GM18861 (cell line): ENCODE data around the gene OBSCN.

Source experiments
- ATAC-seq: cut with Tn5 transposase; IDR thresholded peaks from one replicate; pipeline ENCODE4 v1.9.1; 2021; ENCODE audit not compliant: unreplicated experiment

OBSCN gene

GRCh38 chr1:228337711-228338520 lies 130.1 kb downstream of the OBSCN start:
- ATAC-seq = no peak

GRCh38 chr1:228338521-228339051 lies 130.7 kb downstream of the OBSCN start:
- no peak for ATAC-seq

DNA sequence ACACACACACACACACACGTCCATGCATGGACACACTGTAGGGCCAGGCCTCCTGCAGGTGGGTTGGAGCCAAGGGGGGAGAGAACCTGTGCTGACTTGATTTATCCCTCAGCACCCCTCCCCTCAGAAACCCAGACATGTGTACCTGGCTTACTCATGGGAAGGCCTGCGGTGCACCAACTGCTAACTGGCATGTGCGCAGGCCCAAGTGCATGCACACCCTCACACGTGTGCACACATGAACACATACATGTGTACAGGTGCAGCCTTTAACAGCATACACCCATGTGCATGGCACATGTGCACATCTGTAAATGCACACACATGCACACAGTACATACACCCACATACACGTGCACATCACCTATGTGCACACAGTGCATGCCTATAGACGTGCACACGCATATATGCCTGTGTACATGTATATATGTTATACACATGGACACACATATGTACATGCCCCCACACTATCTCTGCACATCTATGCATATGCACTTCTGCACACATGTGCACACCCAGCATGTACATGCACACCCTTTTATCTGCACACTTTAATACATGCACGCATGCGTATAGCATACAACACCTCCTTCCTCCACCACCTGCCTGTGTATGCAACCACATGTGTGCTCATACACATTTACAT lies 131.3 kb downstream of the OBSCN start:
- no peak for ATAC-seq

DNA sequence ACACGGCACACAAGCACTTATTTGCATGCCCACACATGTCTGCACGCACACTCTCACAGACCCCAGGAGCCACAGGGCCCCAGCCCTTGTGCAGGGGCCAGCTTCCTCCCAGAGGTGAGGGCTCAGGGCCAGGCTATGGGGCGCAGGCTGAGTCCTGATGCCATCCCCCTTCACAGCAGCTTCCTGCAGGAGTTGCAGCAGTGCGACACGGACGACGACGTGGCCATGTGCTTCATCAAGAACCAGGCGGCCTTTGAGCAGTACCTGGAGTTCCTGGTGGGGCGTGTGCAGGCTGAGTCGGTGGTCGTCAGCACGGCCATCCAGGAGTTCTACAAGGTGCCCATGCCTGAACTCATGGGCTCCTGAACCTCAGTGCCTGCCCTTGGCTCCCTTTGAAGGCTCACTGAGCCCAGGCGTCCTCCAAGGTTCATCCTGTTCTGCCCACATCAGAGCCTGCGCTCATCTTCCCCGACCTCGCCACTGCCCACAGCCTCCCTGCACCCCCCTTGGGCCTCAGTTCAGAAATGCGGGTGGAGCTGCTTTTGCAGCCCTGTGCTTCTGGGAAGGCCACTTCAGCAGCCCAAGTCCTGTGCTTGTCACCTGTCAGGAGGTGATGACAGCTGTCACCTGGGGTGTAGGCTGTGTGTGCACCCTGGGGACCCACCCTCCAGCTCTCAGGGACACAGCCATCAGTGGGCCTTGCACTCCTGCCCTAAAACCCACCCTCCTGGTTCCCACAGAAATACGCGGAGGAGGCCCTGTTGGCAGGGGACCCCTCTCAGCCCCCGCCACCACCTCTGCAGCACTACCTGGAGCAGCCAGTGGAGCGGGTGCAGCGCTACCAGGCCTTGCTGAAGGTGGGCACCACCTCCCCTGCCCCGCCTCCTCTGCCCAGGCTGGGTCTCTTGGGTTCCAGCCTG lies 132.2 kb downstream of the OBSCN start:
- no peak for ATAC-seq

- no peak for ATAC-seq
Observed at GRCh38 chr1:228340686-228341449, 133.0 kb downstream of the OBSCN start.

- no peak for ATAC-seq
Observed at GRCh38 chr1:228341450-228341813, 133.6 kb downstream of the OBSCN start.

GRCh38 chr1:228341814-228342626 lies 134.2 kb downstream of the OBSCN start:
- no peak for ATAC-seq

DNA sequence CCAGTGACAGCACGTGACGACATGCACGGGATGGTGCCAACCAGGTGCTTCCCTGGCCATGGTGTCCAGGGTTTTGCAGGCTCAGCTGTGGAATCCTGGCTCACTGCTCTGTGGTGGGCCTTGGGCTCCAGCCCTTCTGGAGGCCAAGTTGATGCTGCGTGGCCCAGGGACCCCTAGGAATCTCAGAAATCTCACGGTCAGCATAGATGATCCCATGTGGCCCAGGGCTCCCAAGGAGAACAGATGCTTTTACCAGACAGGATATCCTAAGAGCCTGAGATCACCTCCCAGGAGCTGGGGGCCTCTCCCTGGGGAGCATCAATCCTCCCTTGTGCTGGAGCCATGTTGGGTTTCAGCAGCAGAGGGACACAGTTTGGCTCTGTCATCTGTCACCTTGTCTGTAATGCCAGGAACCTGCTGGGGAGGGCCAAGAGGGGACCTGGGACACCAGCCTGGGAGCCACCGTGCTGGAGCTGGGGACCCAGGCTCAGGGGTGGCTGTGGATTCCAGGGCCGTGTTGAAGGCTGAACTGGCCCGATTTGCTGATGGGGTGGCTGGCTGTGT lies 134.9 kb downstream of the OBSCN start:
- ATAC-seq = no peak

GRCh38 chr1:228343191-228343661 lies 135.4 kb downstream of the OBSCN start:
- ATAC-seq = no peak

- ATAC-seq = no peak
Observed at GRCh38 chr1:228344631-228345072, 136.8 kb downstream of the OBSCN start.

GRCh38 chr1:228345201-228345930 lies 137.5 kb downstream of the OBSCN start:
- no peak for ATAC-seq

DNA sequence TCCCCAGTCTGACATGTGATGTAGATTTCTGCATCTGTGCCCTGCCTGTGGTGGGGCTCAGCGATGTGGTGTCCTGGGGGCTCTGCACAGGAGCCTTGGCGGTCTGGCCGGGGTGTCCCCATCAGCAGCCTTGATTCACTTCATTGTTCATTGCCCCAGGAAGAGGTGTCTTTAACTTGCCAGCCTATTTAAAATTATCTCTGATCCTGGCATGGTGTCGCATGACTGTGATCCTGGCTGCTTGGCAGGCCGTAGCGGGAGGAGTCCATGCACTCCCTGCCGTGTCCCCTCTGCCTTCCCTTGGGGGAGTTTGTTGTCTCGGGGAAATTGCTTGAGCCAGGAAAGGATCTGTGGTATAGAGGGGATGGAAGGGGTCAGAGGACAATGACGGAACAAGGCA lies 138.9 kb downstream of the OBSCN start:
- ATAC-seq = no peak

- no peak for ATAC-seq
Observed at GRCh38 chr1:228347181-228347580, 139.3 kb downstream of the OBSCN start.

GRCh38 chr1:228348708-228349467 lies 141.0 kb downstream of the OBSCN start:
- no peak for ATAC-seq

DNA sequence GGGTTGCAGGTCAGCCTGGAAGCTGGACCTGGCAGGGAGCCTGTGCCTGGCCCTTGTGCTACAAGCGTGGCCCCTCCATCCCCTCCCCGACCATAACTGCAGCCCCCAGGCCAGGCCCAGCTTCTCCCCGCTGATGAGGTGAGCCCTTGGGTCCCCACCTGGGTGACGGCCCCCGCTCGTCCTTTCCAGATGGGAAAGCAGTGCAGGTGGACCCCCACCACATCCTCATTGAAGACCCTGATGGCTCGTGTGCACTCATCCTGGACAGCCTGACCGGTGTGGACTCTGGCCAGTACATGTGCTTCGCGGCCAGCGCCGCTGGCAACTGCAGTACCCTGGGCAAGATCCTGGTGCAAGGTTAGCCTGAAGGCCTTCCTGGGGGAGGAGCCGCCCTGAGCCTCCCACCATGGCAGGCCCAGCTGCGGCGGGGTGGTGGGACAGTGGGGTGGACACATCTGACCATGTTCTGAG lies 141.9 kb downstream of the OBSCN start:
- ATAC-seq = no peak

- no peak for ATAC-seq
Observed at GRCh38 chr1:228350179-228350742, 142.4 kb downstream of the OBSCN start.
